Activated CD8-positive, alpha-beta T cell treated with anti-CD3 and anti-CD28 coated beads for 36 hours (primary cell): Measurements from ENCODE around the gene PTPN12. TPM values are rescaled to one million over a fixed set of nuclear protein-coding genes. Genes with fewer than 3 reads are reported as not detected.
A peak's percentile ranks its signal among the peaks of the same experiment; 100 is the strongest.

ENCODE experiments used
- ATAC-seq: fragments of 200-7000 bp; cut with Tn5 transposase; one replicate; pipeline ENCODE4 v1.10.0; 2021; ENCODE audit warnings: mild to moderate bottlenecking, moderate library complexity
- CTCF ChIA-PET: fragments of 350-600 bp; sonication (Branson Sonifier 250); formaldehyde crosslinking; loops from one replicate; lab custom pipeline; 2021; ENCODE audit warnings: antibody characterized with exemption; lab: Charles Lee
- POLR2A ChIA-PET: fragments of 350-600 bp; sonication (Branson Sonifier 250); formaldehyde crosslinking; loops from one replicate; lab custom pipeline; 2021; ENCODE audit warnings: antibody characterized with exemption; lab: Charles Lee
- DNase-seq: peaks from one replicate; pipeline ENCODE4 v3.0.0-alpha.2; 2020
- H3K27ac Mint-ChIP-seq: one replicate; pipeline ENCODE4 v1.8.0; 2021; ENCODE audit warnings: mild to moderate bottlenecking, mixed read lengths
- H3K27me3 Mint-ChIP-seq: one replicate; pipeline ENCODE4 v1.8.0; 2021; ENCODE audit warnings: mixed read lengths
- H3K36me3 Mint-ChIP-seq: one replicate; pipeline ENCODE4 v1.8.0; 2021; ENCODE audit warnings: low read depth, mixed read lengths
- H3K4me1 Mint-ChIP-seq: one replicate; pipeline ENCODE4 v1.8.0; 2021; ENCODE audit warnings: low read depth, mixed read lengths
- H3K4me3 Mint-ChIP-seq: one replicate; pipeline ENCODE4 v1.8.0; 2021; ENCODE audit warnings: mild to moderate bottlenecking, moderate library complexity, mixed read lengths
- H3K9me3 Mint-ChIP-seq: one replicate; pipeline ENCODE4 v1.8.0; 2021; ENCODE audit warnings: mixed read lengths
- CTCF ChIP-seq: fragments of 200-600 bp; IDR thresholded peaks from one replicate; pipeline ENCODE4 v1.8.0; 2022; ENCODE audit warnings: antibody characterized with exemption, mild to moderate bottlenecking
- intact Hi-C: fragments of 100-400 bp; cut with micrococcal nuclease; formaldehyde crosslinking; loops from one replicate; pipeline ENCODE4 v1.10.0; 2022
- total RNA-seq, 2 experiments: library from RNA; stranded (reverse); gene quantifications; one replicate each; pipeline ENCODE4 v1.2.3, GENCODE V29; 2021

The PTPN12 gene
- total RNA-seq, 2 experiments from 2014 or later, result 8.1 to 10.0 TPM

- no peaks in the 10 kb centered on the region for H3K27me3 Mint-ChIP-seq
- no peaks in the 10 kb centered on the region for H3K9me3 Mint-ChIP-seq
- no peak overlapping the region for H3K27ac Mint-ChIP-seq
- POLR2A ChIA-PET, result no interaction called here
- H3K4me3 Mint-ChIP-seq, result no peak overlapping the region
- CTCF ChIA-PET, result interaction anchor here (0.9 to 14.1 kb wide), 5 partner anchors 98 to 385 kb away, joined by 4 to 176 read pairs (median 38); no protein-coding TSS in a partner anchor
- DNase-seq, result no peak
- H3K4me1 Mint-ChIP-seq, result no peaks in the 10 kb centered on the region
- no peak for ATAC-seq
- no peaks in the 10 kb centered on the region for H3K36me3 Mint-ChIP-seq
- no peak for TF ChIP-seq CTCF
- intact Hi-C loops, result loop anchor here (2.0 to 10.0 kb wide), 2 partner anchors 103 to 379 kb away; no protein-coding TSS in a partner anchor
Measured at GRCh38 chr7:77655836-77656455, 118.9 kb downstream of the PTPN12 start.

GRCh38 chr7:77657427-77658224, 120.5 kb downstream of the PTPN12 start:
- DNase-seq (no peak), ATAC-seq (peak; percentile 60)
- Mint-ChIP-seq H3K27me3 (no peaks in the 10 kb centered on the region), H3K4me3 (no peak overlapping the region), H3K27ac (no peak overlapping the region), H3K4me1 (no peaks in the 10 kb centered on the region), H3K9me3 (no peaks in the 10 kb centered on the region), H3K36me3 (no peaks in the 10 kb centered on the region)
- intact Hi-C loops, result loop anchor here (2.0 to 10.0 kb wide), 2 partner anchors 101 to 377 kb away; no protein-coding TSS in a partner anchor
- TF ChIP-seq CTCF, result peak; percentile 82
- ChIA-PET CTCF (interaction anchor here (0.7 to 14.1 kb wide), 34 partner anchors 9 to 383 kb away, joined by 3 to 176 read pairs (median 4); partner anchors contain the start of gene RSBN1L), POLR2A (no interaction called here)

GRCh38 chr7:77658928-77659327, 121.8 kb downstream of the PTPN12 start:
- no peaks in the 10 kb centered on the region for H3K9me3 Mint-ChIP-seq
- H3K36me3 Mint-ChIP-seq, result no peaks in the 10 kb centered on the region
- ChIA-PET POLR2A (no interaction called here), CTCF (interaction anchor here (0.8 to 14.1 kb wide), 24 partner anchors 8 to 382 kb away, joined by 3 to 176 read pairs (median 5); partner anchors contain the start of gene RSBN1L)
- no peak for ATAC-seq
- H3K27me3 Mint-ChIP-seq, result no peaks in the 10 kb centered on the region
- no peak overlapping the region for H3K4me3 Mint-ChIP-seq
- DNase-seq, result no peak
- H3K27ac Mint-ChIP-seq, result no peak overlapping the region
- TF ChIP-seq CTCF, result no peak
- no peaks in the 10 kb centered on the region for H3K4me1 Mint-ChIP-seq
- intact Hi-C loops, result loop anchor here (10.0 kb wide), 1 partner anchor 376 kb away; no protein-coding TSS in a partner anchor

GRCh38 chr7:77661816-77662215, 124.7 kb downstream of the PTPN12 start:
- intact Hi-C loops, result no loop called here
- TF ChIP-seq CTCF, result no peak
- Mint-ChIP-seq H3K9me3 (no peaks in the 10 kb centered on the region), H3K4me3 (no peak overlapping the region), H3K4me1 (no peaks in the 10 kb centered on the region), H3K27ac (no peak overlapping the region), H3K27me3 (no peaks in the 10 kb centered on the region), H3K36me3 (no peaks in the 10 kb centered on the region)
- ATAC-seq (no peak), DNase-seq (no peak)
- ChIA-PET CTCF (interaction anchor here (0.9 to 14.1 kb wide), 4 partner anchors 41 to 379 kb away, joined by 3 to 176 read pairs (median 3); no protein-coding TSS in a partner anchor), POLR2A (no interaction called here)
